Activated CD4-positive, alpha-beta T cell treated with anti-CD3 and anti-CD28 coated beads, Interleukin-2, Interleukin-4, amounts not matched to agents 100 ng/mL and 50 ng/mL, durations not matched to agents 16 hours and 8 hours (primary cell): ENCODE measurements around the gene COA3.

Source experiments
- DNase-seq: peaks from one replicate; pipeline ENCODE4 v3.0.0-alpha.2; 2020; ENCODE audit warnings: low spot score

Gene COA3

GRCh38 chr17:42798383-42799380 is at the start of gene COA3, which contains the start of gene CNTD1:
TSS of gene COA3 (minus strand) at chr17:42798704. CDS start at chr17:42798681, 23 bp downstream.
TSS of gene CNTD1 (plus strand) at chr17:42798861. CDS start at chr17:42799068, 207 bp downstream.
- DNase-seq, result peak; percentile 87

GRCh38 chr17:42848093-42848492 is 49.6 kb upstream of the COA3 start:
- no peak for DNase-seq

- no peak for DNase-seq
These were observed 48.2 kb upstream of the COA3 start for GRCh38 chr17:42846594-42847280.

GRCh38 chr17:42845918-42846593 is 47.6 kb upstream of the COA3 start:
- peak; percentile 62 for DNase-seq

- DNase-seq, result no peak
These were observed 47.0 kb upstream of the COA3 start for GRCh38 chr17:42845556-42845917.

- DNase-seq, result no peak
These were observed 46.5 kb upstream of the COA3 start for GRCh38 chr17:42844761-42845555.

GRCh38 chr17:42844271-42844670 is 45.8 kb upstream of the COA3 start, which contains the start of gene AOC2:
TSS of gene AOC2 (plus strand) at chr17:42844580. CDS start at chr17:42844627, 47 bp downstream.
- DNase-seq, result no peak

- no peak for DNase-seq
These were observed 44.9 kb upstream of the COA3 start for GRCh38 chr17:42843358-42843934.

- no peak for DNase-seq
These were observed 43.6 kb upstream of the COA3 start for GRCh38 chr17:42841975-42842685.

- DNase-seq, result no peak
These were observed 37.2 kb upstream of the COA3 start for GRCh38 chr17:42835732-42836131.

- peak; percentile 6 for DNase-seq
These were observed 35.4 kb upstream of the COA3 start for GRCh38 chr17:42833767-42834422.

GRCh38 chr17:42832934-42833766 is 34.6 kb upstream of the COA3 start, which contains the start of gene PSME3:
TSS of gene PSME3 (plus strand) at chr17:42833397. CDS start at chr17:42833632, 235 bp downstream.
- peak; percentile 92 for DNase-seq

GRCh38 chr17:42832213-42832933 is 33.9 kb upstream of the COA3 start:
- DNase-seq, result no peak

GRCh38 chr17:42830971-42831370 is 32.5 kb upstream of the COA3 start:
- DNase-seq, result no peak

GRCh38 chr17:42827472-42827871 is 29.0 kb upstream of the COA3 start:
- DNase-seq, result no peak

- no peak for DNase-seq
These were observed 22.7 kb upstream of the COA3 start for GRCh38 chr17:42821176-42821575.

- DNase-seq, result peak; percentile 70
These were observed 21.5 kb upstream of the COA3 start for GRCh38 chr17:42819939-42820535.

GRCh38 chr17:42818379-42818778 is 19.9 kb upstream of the COA3 start:
- no peak for DNase-seq
